T-helper 2 cell treated with Interferon-gamma antibody and Interleukin-4, amounts not matched to agents 5 μg/mL and 100 μg/mL, for 36 hours (primary cell): Measurements from ENCODE around the gene CILP2.

Source experiments
- DNase-seq: peaks from one replicate; pipeline ENCODE4 v3.0.0; 2021; ENCODE audit warnings: low spot score
- H3K27ac Mint-ChIP-seq: one replicate; pipeline ENCODE4 v1.8.0; 2021; ENCODE audit warnings: mild to moderate bottlenecking, mixed read lengths
- H3K27me3 Mint-ChIP-seq: one replicate; pipeline ENCODE4 v1.8.0; 2021; ENCODE audit warnings: low read depth, mixed read lengths
- H3K36me3 Mint-ChIP-seq: one replicate; pipeline ENCODE4 v1.8.0; 2021; ENCODE audit warnings: low read depth, mixed read lengths
- H3K4me1 Mint-ChIP-seq: one replicate; pipeline ENCODE4 v1.8.0; 2021; ENCODE audit warnings: low read depth, mixed read lengths
- H3K4me3 Mint-ChIP-seq: one replicate; pipeline ENCODE4 v1.8.0; 2022; ENCODE audit warnings: mild to moderate bottlenecking, moderate library complexity, mixed read lengths
- H3K9me3 Mint-ChIP-seq: one replicate; pipeline ENCODE4 v1.8.0; 2021; ENCODE audit warnings: mixed read lengths

The CILP2 gene

GRCh38 chr19:19570571-19570970 is 32.5 kb downstream of the CILP2 start:
- H3K27ac Mint-ChIP-seq: no peak overlapping the region
- peaks cover 3% of the 10 kb centered on the region for H3K4me1 Mint-ChIP-seq
- peaks cover 35% of the 10 kb centered on the region for H3K36me3 Mint-ChIP-seq

GRCh38 chr19:19571071-19571786 is 33.2 kb downstream of the CILP2 start:
- Mint-ChIP-seq H3K27ac (no peak overlapping the region), H3K4me1 (peaks cover 3% of the 10 kb centered on the region), H3K27me3 (no peaks in the 10 kb centered on the region), H3K36me3 (peaks cover 34% of the 10 kb centered on the region), H3K9me3 (no peaks in the 10 kb centered on the region), H3K4me3 (no peak overlapping the region)
- no peak for DNase-seq

More at GRCh38 chr19:19570571-19570970, 32.5 kb downstream of the CILP2 start:
- H3K4me3 Mint-ChIP-seq: no peak overlapping the region
- DNase-seq: no peak
- no peaks in the 10 kb centered on the region for H3K27me3 Mint-ChIP-seq
- no peaks in the 10 kb centered on the region for H3K9me3 Mint-ChIP-seq

- H3K9me3 Mint-ChIP-seq: no peaks in the 10 kb centered on the region
- no peak overlapping the region for H3K27ac Mint-ChIP-seq
- peaks cover 4% of the 10 kb centered on the region for H3K4me1 Mint-ChIP-seq
- H3K27me3 Mint-ChIP-seq: no peaks in the 10 kb centered on the region
- no peak overlapping the region for H3K4me3 Mint-ChIP-seq
- peaks cover 8% of the 10 kb centered on the region for H3K36me3 Mint-ChIP-seq
- no peak for DNase-seq
Observed at GRCh38 chr19:19575411-19575810, 37.3 kb downstream of the CILP2 start.

- H3K27ac Mint-ChIP-seq: no peak overlapping the region
- H3K27me3 Mint-ChIP-seq: no peaks in the 10 kb centered on the region
- H3K4me1 Mint-ChIP-seq: peaks cover 12% of the 10 kb centered on the region
Observed at GRCh38 chr19:19578252-19578651, 40.2 kb downstream of the CILP2 start.

GRCh38 chr19:19579533-19580361 is 41.7 kb downstream of the CILP2 start:
- no peak overlapping the region for H3K4me3 Mint-ChIP-seq
- no peak for DNase-seq
- peak overlapping the region; percentile 52 for H3K27ac Mint-ChIP-seq
- no peaks in the 10 kb centered on the region for H3K27me3 Mint-ChIP-seq
- no peaks in the 10 kb centered on the region for H3K9me3 Mint-ChIP-seq
- peaks cover 9% of the 10 kb centered on the region for H3K4me1 Mint-ChIP-seq
- H3K36me3 Mint-ChIP-seq: peaks cover 3% of the 10 kb centered on the region

More at GRCh38 chr19:19578252-19578651, 40.2 kb downstream of the CILP2 start:
- Mint-ChIP-seq H3K4me3 (no peak overlapping the region), H3K36me3 (peaks cover 2% of the 10 kb centered on the region), H3K9me3 (no peaks in the 10 kb centered on the region)
- DNase-seq: no peak

GRCh38 chr19:19580418-19580817 is 42.4 kb downstream of the CILP2 start:
- Mint-ChIP-seq H3K36me3 (peaks cover 5% of the 10 kb centered on the region), H3K4me3 (no peak overlapping the region), H3K27ac (no peak overlapping the region), H3K27me3 (no peaks in the 10 kb centered on the region), H3K9me3 (no peaks in the 10 kb centered on the region), H3K4me1 (peaks cover 9% of the 10 kb centered on the region)
- DNase-seq: no peak

GRCh38 chr19:19581391-19581790 is 43.3 kb downstream of the CILP2 start:
- peak overlapping the region; percentile 57 for H3K27ac Mint-ChIP-seq
- no peak overlapping the region for H3K4me3 Mint-ChIP-seq
- H3K9me3 Mint-ChIP-seq: no peaks in the 10 kb centered on the region
- peaks cover 11% of the 10 kb centered on the region for H3K4me1 Mint-ChIP-seq
- H3K36me3 Mint-ChIP-seq: peaks cover 10% of the 10 kb centered on the region
- DNase-seq: no peak
- no peaks in the 10 kb centered on the region for H3K27me3 Mint-ChIP-seq

GRCh38 chr19:19582471-19582870 is 44.4 kb downstream of the CILP2 start:
- H3K9me3 Mint-ChIP-seq: no peaks in the 10 kb centered on the region
- no peaks in the 10 kb centered on the region for H3K27me3 Mint-ChIP-seq
- H3K4me3 Mint-ChIP-seq: no peak overlapping the region
- no peak for DNase-seq
- H3K4me1 Mint-ChIP-seq: peaks cover 11% of the 10 kb centered on the region
- no peak overlapping the region for H3K27ac Mint-ChIP-seq
- H3K36me3 Mint-ChIP-seq: peaks cover 10% of the 10 kb centered on the region

- Mint-ChIP-seq H3K27ac (no peak overlapping the region), H3K36me3 (peaks cover 13% of the 10 kb centered on the region), H3K4me1 (peaks cover 25% of the 10 kb centered on the region), H3K27me3 (no peaks in the 10 kb centered on the region), H3K9me3 (no peaks in the 10 kb centered on the region), H3K4me3 (no peak overlapping the region)
- DNase-seq: no peak
Observed at GRCh38 chr19:19584356-19584755, 46.3 kb downstream of the CILP2 start.

GRCh38 chr19:19587771-19588170 is 49.7 kb downstream of the CILP2 start:
- H3K4me3 Mint-ChIP-seq: no peak overlapping the region
- no peaks in the 10 kb centered on the region for H3K9me3 Mint-ChIP-seq
- peak overlapping the region; percentile 67 for H3K27ac Mint-ChIP-seq
- H3K4me1 Mint-ChIP-seq: peaks cover 42% of the 10 kb centered on the region
- peaks cover 34% of the 10 kb centered on the region for H3K36me3 Mint-ChIP-seq
- DNase-seq: no peak
- H3K27me3 Mint-ChIP-seq: no peaks in the 10 kb centered on the region

- peak overlapping the region; percentile 67 for H3K27ac Mint-ChIP-seq
- DNase-seq: no peak
- H3K4me3 Mint-ChIP-seq: peak overlapping the region; percentile 54
- no peaks in the 10 kb centered on the region for H3K9me3 Mint-ChIP-seq
- H3K27me3 Mint-ChIP-seq: no peaks in the 10 kb centered on the region
- peaks cover 39% of the 10 kb centered on the region for H3K36me3 Mint-ChIP-seq
- peaks cover 44% of the 10 kb centered on the region for H3K4me1 Mint-ChIP-seq
Observed at GRCh38 chr19:19588546-19588945, 50.5 kb downstream of the CILP2 start.

GRCh38 chr19:19591133-19591825 is 53.2 kb downstream of the CILP2 start:
- Mint-ChIP-seq H3K27me3 (no peaks in the 10 kb centered on the region), H3K9me3 (no peaks in the 10 kb centered on the region), H3K4me1 (peaks cover 55% of the 10 kb centered on the region), H3K4me3 (peak overlapping the region; percentile 31), H3K36me3 (peaks cover 40% of the 10 kb centered on the region), H3K27ac (peak overlapping the region; percentile 93)
- DNase-seq: peak; percentile 83

- no peak overlapping the region for H3K4me3 Mint-ChIP-seq
- H3K4me1 Mint-ChIP-seq: peaks cover 64% of the 10 kb centered on the region
- H3K27me3 Mint-ChIP-seq: no peaks in the 10 kb centered on the region
- H3K36me3 Mint-ChIP-seq: peaks cover 47% of the 10 kb centered on the region
- no peak for DNase-seq
- H3K9me3 Mint-ChIP-seq: no peaks in the 10 kb centered on the region
- peak overlapping the region; percentile 93 for H3K27ac Mint-ChIP-seq
Observed at GRCh38 chr19:19592690-19593089, 54.6 kb downstream of the CILP2 start.

GRCh38 chr19:19594381-19594780 is 56.3 kb downstream of the CILP2 start:
- peak overlapping the region; percentile 76 for H3K27ac Mint-ChIP-seq
- H3K36me3 Mint-ChIP-seq: peaks cover 47% of the 10 kb centered on the region
- H3K4me3 Mint-ChIP-seq: no peak overlapping the region
- peak; percentile 57 for DNase-seq
- no peaks in the 10 kb centered on the region for H3K27me3 Mint-ChIP-seq
- H3K4me1 Mint-ChIP-seq: peaks cover 64% of the 10 kb centered on the region
- no peaks in the 10 kb centered on the region for H3K9me3 Mint-ChIP-seq
